Glutamatergic neuron (in vitro differentiated cells): ENCODE results near the gene ENTPD5. TPM values are rescaled to one million over a fixed set of nuclear protein-coding genes. Genes with fewer than 3 reads are reported as not detected.

Experiments used
- DNase-seq: peaks from one replicate; pipeline ENCODE4 v3.0.0; 2022
- H3K27ac Mint-ChIP-seq: one replicate; pipeline ENCODE4 v1.8.0; 2020; ENCODE audit warnings: mild to moderate bottlenecking, mixed read lengths, inconsistent platforms; ENCODE audit not compliant: unreplicated experiment
- H3K27me3 Mint-ChIP-seq: one replicate; pipeline ENCODE4 v1.8.0; 2020; ENCODE audit warnings: mild to moderate bottlenecking, moderate library complexity, mixed read lengths, inconsistent platforms; ENCODE audit not compliant: unreplicated experiment
- H3K36me3 Mint-ChIP-seq: one replicate; pipeline ENCODE4 v1.8.0; 2020; ENCODE audit warnings: mild to moderate bottlenecking, mixed read lengths, inconsistent platforms; ENCODE audit not compliant: unreplicated experiment
- H3K4me1 Mint-ChIP-seq: one replicate; pipeline ENCODE4 v1.8.0; 2020; ENCODE audit warnings: mild to moderate bottlenecking, low read depth, mixed read lengths, inconsistent platforms; ENCODE audit not compliant: unreplicated experiment
- H3K4me3 Mint-ChIP-seq: one replicate; pipeline ENCODE4 v1.8.0; 2020; ENCODE audit warnings: mild to moderate bottlenecking, mixed read lengths, inconsistent platforms; ENCODE audit not compliant: unreplicated experiment
- H3K9me3 Mint-ChIP-seq: one replicate; pipeline ENCODE4 v1.8.0; 2020; ENCODE audit warnings: mild to moderate bottlenecking, moderate library complexity, mixed read lengths, inconsistent platforms; ENCODE audit not compliant: unreplicated experiment
- total RNA-seq: library from RNA; stranded (reverse); fragmentation: NEBNext Ultra II Directional; extraction: Animal tissue kit (Norgen Biotek cat#: 25700); gene quantifications from one replicate; pipeline ENCODE4 v1.2.1, GENCODE V29; 2021; ENCODE audit not compliant: unreplicated experiment
- TF ChIP-seq, protein P1 (sequence below): fragments of 200-600 bp; sonication (generic); IDR thresholded peaks from one replicate; pipeline ENCODE4 v1.5.0; 2021; ENCODE audit not compliant: partially characterized antibody, unreplicated experiment

ENTPD5 gene
- total RNA-seq, 1 donor from 2014 or later = 7.8 TPM

DNA sequence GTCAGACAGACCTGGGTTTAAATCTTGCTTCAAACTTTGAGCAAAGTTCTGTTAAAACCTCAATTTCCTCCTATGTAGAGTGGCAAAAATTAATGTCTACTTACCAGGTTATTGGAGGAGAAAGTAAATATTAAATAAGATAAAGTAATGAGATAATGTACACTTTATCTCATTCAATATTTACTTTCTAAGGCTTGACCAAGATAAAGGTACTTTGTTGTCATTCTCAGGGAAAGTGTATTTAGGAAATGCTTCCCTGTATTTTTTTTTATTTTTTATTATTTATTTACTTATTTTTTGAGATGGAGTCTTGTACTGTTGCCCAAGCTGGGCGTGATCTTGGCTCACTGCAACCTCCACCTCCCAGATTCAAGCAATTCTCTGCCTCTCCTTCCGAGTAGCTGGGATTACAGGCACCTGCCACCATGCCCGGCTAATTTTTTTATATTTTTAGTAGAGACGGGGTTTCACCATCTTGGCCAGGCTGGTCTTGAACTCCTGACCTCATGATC lies 73.9 kb downstream of the ENTPD5 start:
- H3K36me3 Mint-ChIP-seq = no peaks in the 10 kb centered on the region
- H3K4me3 Mint-ChIP-seq = no peak overlapping the region
- TF ChIP-seq, protein P1, sequence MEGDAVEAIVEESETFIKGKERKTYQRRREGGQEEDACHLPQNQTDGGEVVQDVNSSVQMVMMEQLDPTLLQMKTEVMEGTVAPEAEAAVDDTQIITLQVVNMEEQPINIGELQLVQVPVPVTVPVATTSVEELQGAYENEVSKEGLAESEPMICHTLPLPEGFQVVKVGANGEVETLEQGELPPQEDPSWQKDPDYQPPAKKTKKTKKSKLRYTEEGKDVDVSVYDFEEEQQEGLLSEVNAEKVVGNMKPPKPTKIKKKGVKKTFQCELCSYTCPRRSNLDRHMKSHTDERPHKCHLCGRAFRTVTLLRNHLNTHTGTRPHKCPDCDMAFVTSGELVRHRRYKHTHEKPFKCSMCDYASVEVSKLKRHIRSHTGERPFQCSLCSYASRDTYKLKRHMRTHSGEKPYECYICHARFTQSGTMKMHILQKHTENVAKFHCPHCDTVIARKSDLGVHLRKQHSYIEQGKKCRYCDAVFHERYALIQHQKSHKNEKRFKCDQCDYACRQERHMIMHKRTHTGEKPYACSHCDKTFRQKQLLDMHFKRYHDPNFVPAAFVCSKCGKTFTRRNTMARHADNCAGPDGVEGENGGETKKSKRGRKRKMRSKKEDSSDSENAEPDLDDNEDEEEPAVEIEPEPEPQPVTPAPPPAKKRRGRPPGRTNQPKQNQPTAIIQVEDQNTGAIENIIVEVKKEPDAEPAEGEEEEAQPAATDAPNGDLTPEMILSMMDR = no peak
- no peak for DNase-seq
- peaks cover 4% of the 10 kb centered on the region for H3K9me3 Mint-ChIP-seq
- peaks cover 6% of the 10 kb centered on the region for H3K27me3 Mint-ChIP-seq
- H3K4me1 Mint-ChIP-seq = no peaks in the 10 kb centered on the region
- no peak overlapping the region for H3K27ac Mint-ChIP-seq

DNA sequence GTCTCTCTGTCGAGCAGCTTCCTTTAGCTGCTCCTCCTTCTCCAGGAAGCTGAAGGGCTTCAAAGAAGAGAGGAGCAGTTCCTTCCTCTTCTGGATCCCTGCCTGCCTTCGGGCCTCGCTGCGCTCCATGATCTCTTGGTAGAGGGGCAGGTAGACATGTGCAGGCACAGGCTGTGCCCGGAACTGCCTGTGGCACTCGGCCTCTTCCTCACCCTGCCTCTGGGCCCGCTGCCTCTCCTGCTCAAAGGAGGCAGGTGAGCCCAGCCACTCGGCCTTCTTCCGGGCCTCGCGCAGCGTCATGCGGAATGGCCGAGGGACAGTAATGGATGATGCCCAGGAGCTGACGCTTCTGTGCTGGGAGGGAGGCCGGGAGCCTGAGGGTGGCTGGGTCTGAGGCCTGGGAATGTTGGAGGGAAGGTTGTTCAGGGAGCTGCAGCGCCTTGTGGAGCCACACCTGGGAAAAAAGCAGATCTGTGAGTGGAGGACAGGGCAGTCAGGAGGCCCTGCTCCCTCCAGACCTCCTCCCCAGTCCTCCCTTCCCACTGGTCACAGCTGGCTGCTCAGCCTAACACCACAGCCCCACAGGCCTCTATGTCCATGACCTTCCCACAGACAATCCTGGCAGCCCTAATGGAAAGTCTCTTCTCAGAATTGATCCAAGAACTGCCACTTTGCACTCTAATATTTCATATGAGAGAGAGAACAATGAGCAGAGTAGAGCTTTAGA lies 74.5 kb downstream of the ENTPD5 start:
- H3K4me3 Mint-ChIP-seq = no peak overlapping the region
- H3K4me1 Mint-ChIP-seq = no peaks in the 10 kb centered on the region
- no peak for DNase-seq
- H3K27me3 Mint-ChIP-seq = peaks cover 6% of the 10 kb centered on the region
- no peaks in the 10 kb centered on the region for H3K9me3 Mint-ChIP-seq
- no peak overlapping the region for H3K27ac Mint-ChIP-seq
- no peaks in the 10 kb centered on the region for H3K36me3 Mint-ChIP-seq
- TF ChIP-seq, protein P1 = no peak

DNA sequence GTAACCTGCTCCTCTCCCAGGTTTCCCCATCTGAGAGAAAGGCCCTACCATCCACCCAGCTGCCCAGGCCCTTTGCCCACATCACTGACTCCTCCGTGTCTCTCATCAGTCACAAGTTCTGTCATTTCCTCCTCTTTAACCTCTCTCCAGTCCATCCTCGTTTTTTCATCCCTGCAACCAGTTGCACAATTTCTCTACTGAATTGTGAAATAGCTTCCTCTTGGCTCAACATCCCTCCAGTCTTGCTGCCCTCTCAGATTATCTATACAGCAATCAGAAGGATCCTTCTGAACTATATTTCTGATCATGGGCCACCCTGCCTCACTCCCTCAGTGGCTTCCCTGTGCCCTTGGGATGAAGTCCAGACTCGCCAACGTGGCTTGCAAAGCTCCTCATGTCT lies 76.0 kb downstream of the ENTPD5 start:
- H3K27ac Mint-ChIP-seq = no peak overlapping the region
- H3K36me3 Mint-ChIP-seq = no peaks in the 10 kb centered on the region
- no peak overlapping the region for H3K4me3 Mint-ChIP-seq
- DNase-seq = no peak
- no peaks in the 10 kb centered on the region for H3K9me3 Mint-ChIP-seq
- TF ChIP-seq, protein P1 = no peak
- peaks cover 6% of the 10 kb centered on the region for H3K27me3 Mint-ChIP-seq
- H3K4me1 Mint-ChIP-seq = no peaks in the 10 kb centered on the region

DNA sequence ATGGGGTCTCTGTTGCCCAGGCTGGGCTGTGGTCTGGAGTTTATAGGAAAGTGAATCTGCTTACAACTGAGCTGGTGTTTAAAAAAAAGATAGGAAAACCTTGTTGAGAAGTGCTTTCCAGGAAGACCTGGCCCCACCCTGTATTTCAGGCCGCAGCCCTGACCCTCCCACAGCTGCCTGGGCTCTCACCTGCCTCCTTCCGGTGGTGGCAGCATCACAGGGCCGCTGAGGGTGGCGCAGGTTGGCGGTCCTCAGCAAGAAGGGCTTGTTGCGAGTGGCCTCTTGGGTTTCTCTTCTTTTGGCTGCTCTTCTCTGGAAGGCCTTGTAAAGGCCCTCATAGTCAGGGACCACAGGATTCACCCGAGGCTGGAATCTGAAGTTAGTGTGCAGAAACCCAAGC lies 76.9 kb downstream of the ENTPD5 start:
- DNase-seq = no peak
- TF ChIP-seq, protein P1 = no peak
- Mint-ChIP-seq H3K27ac (no peak overlapping the region), H3K36me3 (no peaks in the 10 kb centered on the region), H3K9me3 (no peaks in the 10 kb centered on the region), H3K4me1 (no peaks in the 10 kb centered on the region), H3K27me3 (peaks cover 6% of the 10 kb centered on the region), H3K4me3 (no peak overlapping the region)

DNA sequence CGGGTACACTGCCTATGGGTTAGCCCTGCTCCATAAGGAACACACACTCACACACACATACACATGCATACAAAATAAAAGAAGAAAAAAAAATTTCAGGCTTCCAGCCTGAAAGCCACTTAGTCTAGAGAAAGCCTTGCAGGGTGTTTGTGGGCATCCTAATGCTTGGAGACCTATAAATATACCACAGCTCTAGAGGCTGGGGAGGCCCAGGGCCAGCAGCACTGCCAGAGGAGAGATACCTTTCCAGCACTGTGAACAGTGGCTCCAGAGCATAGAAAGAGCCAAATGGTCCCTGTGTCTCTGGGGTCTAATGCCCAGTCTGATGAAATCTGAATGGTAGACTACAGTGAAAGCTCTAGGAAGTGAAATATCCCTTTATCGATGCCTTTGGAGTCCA lies 82.1 kb downstream of the ENTPD5 start:
- DNase-seq = no peak
- TF ChIP-seq, protein P1 = no peak
- no peaks in the 10 kb centered on the region for H3K4me1 Mint-ChIP-seq
- H3K27ac Mint-ChIP-seq = no peak overlapping the region
- H3K9me3 Mint-ChIP-seq = peaks cover 2% of the 10 kb centered on the region
- H3K4me3 Mint-ChIP-seq = no peak overlapping the region
- no peaks in the 10 kb centered on the region for H3K36me3 Mint-ChIP-seq
- H3K27me3 Mint-ChIP-seq = no peaks in the 10 kb centered on the region
